Ovary (tissue), 3 donors: ENCODE measurements around the gene GSTM3.

Experiments used
- CTCF ChIP-seq, 3 donors: fragments of 450-650 bp in 2 of 3; fragments of 200-600 bp in 1 of 3; IDR thresholded peaks; one replicate each; pipeline versions ENCODE4 v1.5.1 to v1.8.0; 2016 to 2022; ENCODE audit warnings: antibody characterized with exemption in 3 of 3, mild to moderate bottlenecking in 1 of 3
- EP300 ChIP-seq: sonication (generic); formaldehyde crosslinking; IDR thresholded peaks from one replicate; pipeline ENCODE4 v1.6.1; 2017; ENCODE audit warnings: antibody characterized with exemption
- POLR2A ChIP-seq: fragments of 450-650 bp; IDR thresholded peaks from one replicate; pipeline ENCODE4 v1.6.1; 2017; ENCODE audit warnings: antibody characterized with exemption, mild to moderate bottlenecking, moderate library complexity
- donor health status: DM: no; HTN: no; CAD: no.

- TF ChIP-seq CTCF (IDR thresholded peaks at IDR 0.05) (no peak), POLR2A (no peak), EP300 (no peak)
These were observed 48.1 kb upstream of the GSTM3 start for GRCh38 chr1:109788695-109789521.
